SK-N-MC (cell line): ENCODE measurements around the gene PPP3R1.

Experiments used
- DNase-seq: peaks from one replicate; pipeline ENCODE4 v3.0.0-alpha.2; 2011; ENCODE audit warnings: low read depth, low spot score
- H3K27ac ChIP-seq: fragments of 200-600 bp; sonication (generic); 2 replicates; pipeline ENCODE4 v1.5.1; 2016; ENCODE audit warnings: mixed run types
- H3K36me3 ChIP-seq: fragments of 200-600 bp; sonication (generic); 2 replicates; pipeline ENCODE4 v1.6.1; 2017; ENCODE audit warnings: antibody characterized with exemption, low read length, mixed read lengths; ENCODE audit not compliant: insufficient read depth
- H3K4me3 ChIP-seq: fragments of 200-600 bp; sonication (generic); 2 replicates; pipeline ENCODE4 v1.5.1; 2016
- H3K9ac ChIP-seq: fragments of 200-600 bp; sonication (generic); 2 replicates; pipeline ENCODE4 v1.8.0; 2017; ENCODE audit warnings: mixed run types, mixed read lengths; ENCODE audit not compliant: insufficient read length
- H3K9me3 ChIP-seq: fragments of 200-600 bp; sonication (generic); 2 replicates; pipeline ENCODE4 v1.6.1; 2017; ENCODE audit warnings: low read depth, mild to moderate bottlenecking, antibody characterized with exemption, low read length, moderate library complexity, mixed read lengths
- EZH2 ChIP-seq: fragments of 200-600 bp; sonication (generic); IDR thresholded peaks from one replicate; pipeline ENCODE4 v1.6.1; 2017; ENCODE audit warnings: antibody characterized with exemption
- FOXP2 ChIP-seq: optimal IDR thresholded peaks from 2 replicates; pipeline ENCODE3; 2011; ENCODE audit warnings: mild to moderate bottlenecking, moderate library complexity; ENCODE audit not compliant: insufficient read depth; ENCODE audit errors: extremely low read length, control extremely low read depth
- POLR2AphosphoS5 ChIP-seq: IDR thresholded peaks from 2 replicates; pipeline ENCODE4 v1.6.1; 2012; ENCODE audit warnings: mild to moderate bottlenecking, low read depth, low read length, borderline replicate concordance

Gene PPP3R1

DNA sequence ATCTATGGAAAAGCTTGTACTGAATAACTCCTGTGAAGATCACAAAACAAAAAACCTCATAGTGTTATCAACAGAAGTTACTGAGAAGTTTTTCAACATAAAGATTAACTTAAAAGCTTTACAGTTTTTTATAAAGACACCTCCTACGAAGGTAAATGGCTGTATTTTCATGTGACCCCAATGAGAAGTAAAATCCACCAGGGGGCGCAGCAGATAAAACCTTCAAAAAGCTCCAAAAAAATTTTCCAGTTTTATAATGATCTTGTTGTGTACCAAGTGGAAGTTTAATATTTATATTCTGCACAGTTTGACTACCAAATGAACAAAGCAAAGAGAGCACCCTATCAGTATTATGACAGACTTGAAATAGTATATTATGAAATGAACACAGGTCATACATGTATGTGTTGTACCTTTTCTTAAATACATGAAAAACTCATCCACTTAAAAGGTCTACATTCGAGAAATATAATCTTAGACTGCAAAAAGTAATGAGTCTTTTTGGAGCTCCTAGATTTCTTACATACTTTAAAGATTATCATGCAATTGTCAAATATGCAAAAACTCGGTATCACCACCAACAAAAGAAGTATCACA, 56.1 kb downstream of the PPP3R1 start:
- Histone ChIP-seq H3K9ac (no peak overlapping the region), H3K36me3 (peaks cover 20% of the 10 kb centered on the region), H3K4me3 (no peak overlapping the region), H3K9me3 (no peaks in the 10 kb centered on the region), H3K27ac (no peak overlapping the region)
- TF ChIP-seq POLR2AphosphoS5 (no peak), EZH2 (no peak), FOXP2 (no peak)
- DNase-seq: no peak

DNA sequence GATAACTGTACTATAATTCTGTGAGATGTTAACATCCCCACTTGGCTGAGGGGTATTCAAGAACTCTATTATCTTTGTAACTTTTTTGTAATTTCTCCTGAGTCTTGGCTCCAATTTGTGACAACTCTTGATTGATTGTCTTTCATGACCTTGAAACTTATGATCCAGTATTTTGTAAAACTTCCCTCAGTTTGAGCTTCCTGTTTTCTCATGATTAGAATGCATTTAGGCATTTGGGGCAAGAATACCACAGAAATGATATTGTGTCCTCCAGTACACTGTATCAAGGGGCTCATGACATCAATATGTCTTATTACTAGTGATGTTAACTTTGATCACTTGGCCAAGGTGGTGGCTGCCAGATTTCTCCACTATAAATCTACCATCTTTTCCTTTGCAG, 57.2 kb downstream of the PPP3R1 start:
- H3K9ac ChIP-seq: no peak overlapping the region
- H3K4me3 ChIP-seq: no peak overlapping the region
- TF ChIP-seq FOXP2: no peak
- TF ChIP-seq POLR2AphosphoS5: no peak
- no peak for TF ChIP-seq EZH2
- DNase-seq: no peak
- peak overlapping the region; percentile 25; the same call in 1 of the 2 replicates for H3K27ac ChIP-seq
- peaks cover 17% of the 10 kb centered on the region for H3K36me3 ChIP-seq
- no peaks in the 10 kb centered on the region for H3K9me3 ChIP-seq

- Histone ChIP-seq H3K9me3 (no peaks in the 10 kb centered on the region), H3K9ac (no peak overlapping the region), H3K27ac (peak overlapping the region; percentile 5; the same call in 1 of the 2 replicates), H3K36me3 (peaks cover 17% of the 10 kb centered on the region), H3K4me3 (no peak overlapping the region)
- TF ChIP-seq EZH2 (no peak), POLR2AphosphoS5 (no peak)
- no peak for DNase-seq
Observed at GRCh38 chr2:68193787-68194372, 58.5 kb downstream of the PPP3R1 start.

DNA sequence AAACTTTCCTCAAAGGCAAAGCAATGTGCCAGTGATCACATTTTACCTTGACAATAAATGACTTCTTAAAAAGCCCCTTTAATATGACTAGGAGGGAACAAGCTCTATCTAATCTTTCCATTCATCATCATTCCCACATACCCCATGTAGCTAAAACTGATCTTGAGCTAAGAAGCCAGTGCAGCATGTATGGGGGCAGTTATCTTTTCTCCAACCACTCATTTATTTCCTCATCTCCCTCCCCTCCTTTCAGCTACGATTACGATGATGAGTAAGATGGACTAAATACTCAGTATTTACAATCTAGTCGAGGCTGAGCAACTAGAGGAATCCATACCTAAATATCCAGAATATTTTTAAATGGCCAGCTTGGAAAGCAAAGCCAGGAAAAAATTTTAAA, 59.2 kb downstream of the PPP3R1 start:
- H3K4me3 ChIP-seq: no peak overlapping the region
- peak overlapping the region; percentile 5; the same call in 1 of the 2 replicates for H3K27ac ChIP-seq
- peaks cover 14% of the 10 kb centered on the region for H3K36me3 ChIP-seq
- H3K9me3 ChIP-seq: no peaks in the 10 kb centered on the region
- TF ChIP-seq POLR2AphosphoS5: no peak
- TF ChIP-seq EZH2: no peak
- TF ChIP-seq FOXP2: no peak
- no peak for DNase-seq
- no peak overlapping the region for H3K9ac ChIP-seq

GRCh38 chr2:68190991-68191731, 61.2 kb downstream of the PPP3R1 start:
- no peak for DNase-seq

GRCh38 chr2:68189991-68190784, 62.1 kb downstream of the PPP3R1 start:
- TF ChIP-seq FOXP2 (no peak), EZH2 (no peak), POLR2AphosphoS5 (no peak)
- Histone ChIP-seq H3K27ac (no peak overlapping the region), H3K9ac (no peak overlapping the region), H3K9me3 (no peaks in the 10 kb centered on the region), H3K4me3 (no peak overlapping the region), H3K36me3 (peaks cover 22% of the 10 kb centered on the region)
- DNase-seq: no peak

More at GRCh38 chr2:68190991-68191731, 61.2 kb downstream of the PPP3R1 start:
- H3K36me3 ChIP-seq: peaks cover 14% of the 10 kb centered on the region
- H3K4me3 ChIP-seq: no peak overlapping the region
- H3K27ac ChIP-seq: no peak overlapping the region
- H3K9ac ChIP-seq: no peak overlapping the region
- no peak for TF ChIP-seq EZH2
- TF ChIP-seq FOXP2: no peak
- H3K9me3 ChIP-seq: no peaks in the 10 kb centered on the region

GRCh38 chr2:68188831-68189230, 63.5 kb downstream of the PPP3R1 start:
- Histone ChIP-seq H3K4me3 (no peak overlapping the region), H3K27ac (no peak overlapping the region), H3K9ac (no peak overlapping the region), H3K36me3 (peaks cover 30% of the 10 kb centered on the region), H3K9me3 (no peaks in the 10 kb centered on the region)
- no peak for TF ChIP-seq EZH2
- no peak for TF ChIP-seq FOXP2
- no peak for TF ChIP-seq POLR2AphosphoS5
- DNase-seq: no peak

GRCh38 chr2:68187329-68187728, 65.0 kb downstream of the PPP3R1 start:
- H3K4me3 ChIP-seq: no peak overlapping the region
- H3K9ac ChIP-seq: no peak overlapping the region
- peaks cover 37% of the 10 kb centered on the region for H3K36me3 ChIP-seq
- no peaks in the 10 kb centered on the region for H3K9me3 ChIP-seq
- DNase-seq: no peak
- no peak for TF ChIP-seq POLR2AphosphoS5
- no peak for TF ChIP-seq EZH2
- no peak for TF ChIP-seq FOXP2
- H3K27ac ChIP-seq: 0 out of 2 replicates have a peak overlapping the region, but pooled peaks have one; percentile 22
